IPS-11a (cell line): ENCODE data around the gene MUC5B.
"Not testable (repeated sequence)": the region's sequence is repeated elsewhere in the genome, so short reads cannot be mapped to it uniquely, and the experiment has no call there.

Source experiments
- H3K4me3 ChIP-seq: one replicate; pipeline ENCODE4 v1.5.1; 2013; ENCODE audit warnings: low read depth, low read length, control low read depth

Gene MUC5B

DNA sequence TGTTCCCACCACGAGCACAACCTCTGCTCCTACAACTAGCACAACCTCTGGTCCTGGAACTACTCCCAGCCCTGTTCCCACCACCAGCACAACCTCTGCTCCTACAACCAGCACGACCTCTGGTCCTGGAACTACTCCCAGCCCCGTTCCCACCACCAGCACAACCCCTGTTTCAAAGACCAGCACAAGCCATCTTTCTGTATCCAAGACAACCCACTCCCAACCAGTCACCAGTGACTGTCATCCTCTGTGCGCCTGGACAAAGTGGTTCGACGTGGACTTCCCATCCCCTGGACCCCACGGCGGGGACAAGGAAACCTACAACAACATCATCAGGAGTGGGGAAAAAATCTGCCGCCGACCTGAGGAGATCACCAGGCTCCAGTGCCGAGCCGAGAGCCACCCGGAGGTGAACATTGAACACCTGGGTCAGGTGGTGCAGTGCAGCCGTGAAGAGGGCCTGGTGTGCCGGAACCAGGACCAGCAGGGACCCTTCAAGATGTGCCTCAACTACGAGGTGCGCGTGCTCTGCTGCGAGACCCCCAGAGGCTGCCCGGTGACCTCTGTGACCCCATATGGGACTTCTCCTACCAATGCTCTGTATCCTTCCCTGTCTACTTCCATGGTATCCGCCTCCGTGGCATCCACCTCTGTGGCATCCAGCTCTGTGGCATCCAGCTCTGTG is 30.9 kb upstream of the MUC5B start:
- not testable (repeated sequence) for H3K4me3 ChIP-seq

DNA sequence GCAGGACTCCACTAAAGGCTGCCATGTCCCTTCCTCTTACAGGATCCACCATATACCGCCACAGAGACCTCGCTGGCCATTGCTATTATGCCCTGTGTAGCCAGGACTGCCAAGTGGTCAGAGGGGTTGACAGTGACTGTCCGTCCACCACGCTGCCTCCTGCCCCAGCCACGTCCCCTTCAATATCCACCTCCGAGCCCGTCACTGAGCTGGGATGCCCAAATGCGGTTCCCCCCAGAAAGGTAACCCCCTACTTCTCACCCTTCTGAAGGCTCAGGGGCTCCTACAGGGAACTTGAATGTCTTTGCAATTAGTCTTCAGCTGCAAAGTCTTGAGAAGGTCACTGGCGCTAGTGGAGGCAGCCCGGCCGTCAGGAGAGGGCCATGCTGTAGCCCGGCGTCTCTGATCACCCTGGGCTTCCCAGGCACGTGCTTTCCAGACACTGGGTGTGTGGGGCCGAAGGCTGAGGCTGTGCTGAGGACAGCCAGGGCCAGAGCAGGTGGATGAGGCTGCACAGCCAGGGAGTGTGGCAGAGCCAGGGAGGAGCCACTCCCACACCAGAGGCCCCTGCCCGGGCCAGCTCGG is 30.0 kb upstream of the MUC5B start:
- no peak overlapping the region for H3K4me3 ChIP-seq

DNA sequence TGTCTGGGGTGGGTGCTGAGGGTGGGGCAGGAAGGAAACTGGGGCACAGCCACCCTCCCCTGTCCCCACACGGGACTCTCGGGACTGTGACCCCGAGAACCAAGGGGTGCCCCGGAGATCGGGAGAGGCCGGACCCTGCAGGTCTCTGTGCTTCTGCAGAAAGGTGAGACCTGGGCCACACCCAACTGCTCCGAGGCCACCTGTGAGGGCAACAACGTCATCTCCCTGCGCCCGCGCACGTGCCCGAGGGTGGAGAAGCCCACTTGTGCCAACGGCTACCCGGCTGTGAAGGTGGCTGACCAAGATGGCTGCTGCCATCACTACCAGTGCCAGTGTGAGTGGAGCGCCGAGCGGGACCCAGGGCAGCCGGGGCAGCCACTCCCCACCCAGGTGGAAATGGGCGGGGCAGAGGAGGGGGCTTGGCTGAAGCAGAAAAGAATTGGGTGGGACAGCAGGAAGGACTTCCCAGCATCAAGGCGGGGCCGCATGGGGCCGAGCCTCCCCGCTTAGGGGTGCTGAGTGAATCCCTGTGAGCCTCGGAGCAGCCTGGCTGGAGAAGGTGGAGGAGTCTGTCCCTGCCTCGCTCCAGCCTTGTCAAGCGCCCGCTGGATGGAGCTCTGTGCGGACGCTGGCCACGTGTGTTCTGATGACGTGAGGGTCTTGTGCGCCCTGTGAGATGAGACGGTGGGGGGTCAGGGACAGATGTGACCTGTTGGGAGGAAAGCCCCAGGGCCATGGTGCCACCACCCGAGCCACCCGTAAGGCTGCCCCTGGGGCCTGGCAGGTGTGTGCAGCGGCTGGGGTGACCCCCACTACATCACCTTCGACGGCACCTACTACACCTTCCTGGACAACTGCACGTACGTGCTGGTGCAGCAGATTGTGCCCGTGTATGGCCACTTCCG is 29.3 kb upstream of the MUC5B start:
- no peak overlapping the region for H3K4me3 ChIP-seq

DNA sequence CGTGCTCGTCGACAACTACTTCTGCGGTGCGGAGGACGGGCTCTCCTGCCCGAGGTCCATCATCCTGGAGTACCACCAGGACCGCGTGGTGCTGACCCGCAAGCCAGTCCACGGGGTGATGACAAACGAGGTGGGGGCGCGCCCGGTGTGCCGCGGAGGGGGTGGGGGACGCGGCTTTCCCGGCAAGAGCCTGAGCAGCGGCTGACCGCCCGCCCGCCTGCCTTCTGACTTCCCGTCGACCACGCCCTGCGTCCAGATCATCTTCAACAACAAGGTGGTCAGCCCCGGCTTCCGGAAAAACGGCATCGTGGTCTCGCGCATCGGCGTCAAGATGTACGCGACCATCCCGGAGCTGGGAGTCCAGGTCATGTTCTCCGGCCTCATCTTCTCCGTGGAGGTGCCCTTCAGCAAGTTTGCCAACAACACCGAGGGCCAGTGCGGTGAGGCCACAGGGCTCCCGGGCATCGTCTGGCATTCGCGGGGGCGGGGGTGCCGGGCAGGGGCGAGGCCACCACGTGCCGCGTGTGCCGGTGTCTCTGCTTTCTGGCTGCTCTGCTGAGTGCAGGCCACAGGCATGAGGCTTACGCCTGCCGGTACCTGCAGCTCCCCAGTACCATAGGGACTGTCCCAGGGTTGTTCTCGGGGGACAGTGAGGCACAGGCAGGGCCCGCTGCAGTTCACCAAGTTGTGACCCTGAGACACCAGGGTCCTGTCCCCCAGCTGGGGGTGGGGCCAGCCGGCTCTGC is 28.5 kb upstream of the MUC5B start:
- no peak overlapping the region for H3K4me3 ChIP-seq

DNA sequence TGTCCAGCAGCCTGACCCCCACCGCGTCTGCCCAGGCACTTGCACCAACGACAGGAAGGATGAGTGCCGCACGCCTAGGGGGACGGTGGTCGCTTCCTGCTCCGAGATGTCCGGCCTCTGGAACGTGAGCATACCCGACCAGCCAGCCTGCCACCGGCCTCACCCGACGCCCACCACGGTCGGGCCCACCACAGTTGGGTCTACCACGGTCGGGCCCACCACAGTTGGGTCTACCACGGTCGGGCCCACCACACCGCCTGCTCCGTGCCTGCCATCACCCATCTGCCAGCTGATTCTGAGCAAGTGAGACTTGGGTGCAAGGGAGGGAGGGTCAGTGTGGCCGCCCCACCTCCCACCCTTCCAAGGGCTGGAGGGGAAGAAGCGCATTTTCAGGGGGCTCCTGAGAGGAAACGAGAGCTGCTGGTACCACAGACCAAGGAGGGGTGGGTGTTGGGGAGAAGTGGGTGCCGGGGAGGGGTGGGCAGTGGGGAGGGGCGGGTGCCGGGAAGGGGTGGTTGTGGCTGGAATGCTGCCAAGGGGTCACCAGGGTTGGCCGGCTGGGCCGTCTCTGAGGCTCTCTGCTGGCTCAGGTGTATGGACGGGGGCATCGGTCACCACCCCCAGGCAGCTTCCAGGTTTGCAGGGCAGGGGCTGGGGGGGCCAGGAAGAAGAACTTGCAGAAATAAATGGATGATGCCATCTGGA is 27.7 kb upstream of the MUC5B start:
- no peak overlapping the region for H3K4me3 ChIP-seq

DNA sequence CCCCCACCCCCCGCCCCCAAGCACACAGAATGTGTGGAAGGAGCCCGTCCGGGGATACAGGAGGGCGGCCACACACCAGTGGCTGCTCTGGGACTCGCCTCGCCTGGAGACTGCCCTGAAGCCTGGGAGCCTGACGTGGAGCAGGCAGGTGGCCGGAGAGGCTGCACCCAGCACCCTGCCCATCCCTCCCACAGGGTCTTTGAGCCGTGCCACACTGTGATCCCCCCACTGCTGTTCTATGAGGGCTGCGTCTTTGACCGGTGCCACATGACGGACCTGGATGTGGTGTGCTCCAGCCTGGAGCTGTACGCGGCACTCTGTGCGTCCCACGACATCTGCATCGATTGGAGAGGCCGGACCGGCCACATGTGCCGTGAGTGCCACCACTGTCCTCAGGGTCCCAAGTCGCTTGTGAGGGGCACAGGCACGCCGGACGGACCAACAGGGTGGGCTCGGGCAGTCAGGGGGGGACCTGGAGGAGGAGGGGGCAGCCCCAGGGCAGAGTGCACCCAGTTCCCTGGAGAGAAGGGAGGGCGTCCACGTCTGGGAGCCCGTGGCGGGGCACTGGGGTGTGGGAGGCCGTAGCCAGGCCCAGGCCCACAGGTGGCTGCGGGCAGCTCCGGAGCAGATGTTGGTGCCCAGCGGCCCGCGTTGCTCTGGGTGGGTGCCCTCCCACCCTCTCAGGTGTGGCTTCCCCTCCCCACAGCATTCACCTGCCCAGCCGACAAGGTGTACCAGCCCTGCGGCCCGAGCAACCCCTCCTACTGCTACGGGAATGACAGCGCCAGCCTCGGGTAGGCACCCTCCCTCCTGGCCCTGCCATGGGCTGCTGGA is 27.0 kb upstream of the MUC5B start:
- H3K4me3 ChIP-seq: no peak overlapping the region

DNA sequence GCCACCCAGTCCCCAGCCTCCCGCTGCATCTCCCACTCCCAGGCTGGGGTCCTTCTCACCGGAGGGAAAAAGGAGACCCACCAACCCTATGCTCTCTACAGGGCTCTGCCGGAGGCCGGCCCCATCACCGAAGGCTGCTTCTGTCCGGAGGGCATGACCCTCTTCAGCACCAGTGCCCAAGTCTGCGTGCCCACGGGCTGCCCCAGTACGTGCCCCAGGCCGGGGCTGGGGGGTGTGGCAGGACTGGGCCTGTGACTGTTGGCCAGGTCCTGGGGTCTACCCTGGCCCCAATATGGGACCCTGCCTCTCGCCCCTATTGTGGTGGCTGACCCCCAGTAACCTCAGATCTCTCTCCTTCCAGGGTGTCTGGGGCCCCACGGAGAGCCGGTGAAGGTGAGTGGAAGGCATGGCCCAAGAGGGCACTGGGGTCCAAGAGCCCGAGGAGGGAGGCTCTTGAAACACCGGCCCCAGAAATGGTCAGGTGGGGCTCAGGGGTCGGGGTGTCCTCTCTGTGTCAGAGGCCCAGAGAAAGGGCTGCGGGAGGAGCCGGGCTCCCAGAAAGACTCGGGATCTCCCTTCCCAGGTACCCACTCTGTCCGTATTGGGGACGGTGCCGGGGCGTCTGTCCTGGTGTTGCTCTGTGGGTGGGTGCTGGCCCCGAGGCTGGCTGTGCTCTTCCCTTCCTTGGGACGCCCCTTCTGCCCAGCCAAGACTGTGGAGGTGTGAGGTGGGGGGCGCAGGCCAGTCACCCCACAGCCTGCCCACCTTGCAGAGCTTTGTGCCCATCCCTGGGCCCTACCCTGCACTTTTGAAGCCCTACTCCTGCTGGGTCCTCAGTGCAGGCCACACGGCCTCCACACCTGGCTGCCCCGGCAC is 26.1 kb upstream of the MUC5B start:
- no peak overlapping the region for H3K4me3 ChIP-seq

DNA sequence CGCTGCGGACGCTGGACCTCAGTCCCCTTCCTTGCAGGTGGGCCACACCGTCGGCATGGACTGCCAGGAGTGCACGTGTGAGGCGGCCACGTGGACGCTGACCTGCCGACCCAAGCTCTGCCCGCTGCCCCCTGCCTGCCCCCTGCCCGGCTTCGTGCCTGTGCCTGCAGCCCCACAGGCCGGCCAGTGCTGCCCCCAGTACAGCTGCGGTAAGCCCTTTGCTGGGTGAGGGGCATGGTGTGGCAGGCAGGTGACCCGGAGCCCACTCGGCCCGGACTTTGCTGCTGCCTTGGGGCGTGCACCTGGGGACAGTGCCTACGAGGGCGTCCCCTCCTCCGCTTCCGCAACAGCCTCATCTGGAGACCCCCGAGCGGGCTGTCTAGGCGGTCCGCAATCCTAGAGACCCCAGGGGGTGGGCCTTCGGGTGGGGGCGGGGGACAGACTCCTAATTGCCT is 25.4 kb upstream of the MUC5B start:
- H3K4me3 ChIP-seq: no peak overlapping the region

DNA sequence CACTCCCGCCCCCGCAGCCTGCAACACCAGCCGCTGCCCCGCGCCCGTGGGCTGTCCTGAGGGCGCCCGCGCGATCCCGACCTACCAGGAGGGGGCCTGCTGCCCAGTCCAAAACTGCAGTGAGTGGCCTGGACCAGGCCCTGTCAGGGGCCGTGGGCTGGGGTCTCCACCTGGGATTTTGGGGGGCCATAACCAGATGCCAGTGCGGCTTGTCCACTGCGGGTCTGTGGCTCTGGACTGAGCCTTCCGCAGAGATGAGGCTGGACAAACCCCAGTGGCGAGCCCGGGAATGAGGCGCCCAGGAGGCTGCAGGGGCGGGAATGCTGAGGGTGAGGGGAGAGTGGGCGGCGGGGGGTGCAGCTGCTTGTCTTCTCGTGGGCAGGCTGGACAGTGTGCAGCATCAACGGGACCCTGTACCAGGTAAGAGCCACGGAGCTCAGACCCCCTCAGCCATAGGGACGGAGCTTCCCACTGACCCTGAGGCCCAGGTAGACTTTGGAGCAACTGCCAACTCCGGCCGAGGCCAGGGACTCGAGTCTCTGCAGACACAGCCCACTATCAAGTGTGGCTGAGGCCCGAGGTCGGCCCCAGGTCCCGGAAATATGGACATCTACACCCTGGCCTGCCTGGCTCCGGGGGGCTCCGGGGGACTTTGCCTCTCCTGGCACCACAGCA is 24.8 kb upstream of the MUC5B start:
- no peak overlapping the region for H3K4me3 ChIP-seq

DNA sequence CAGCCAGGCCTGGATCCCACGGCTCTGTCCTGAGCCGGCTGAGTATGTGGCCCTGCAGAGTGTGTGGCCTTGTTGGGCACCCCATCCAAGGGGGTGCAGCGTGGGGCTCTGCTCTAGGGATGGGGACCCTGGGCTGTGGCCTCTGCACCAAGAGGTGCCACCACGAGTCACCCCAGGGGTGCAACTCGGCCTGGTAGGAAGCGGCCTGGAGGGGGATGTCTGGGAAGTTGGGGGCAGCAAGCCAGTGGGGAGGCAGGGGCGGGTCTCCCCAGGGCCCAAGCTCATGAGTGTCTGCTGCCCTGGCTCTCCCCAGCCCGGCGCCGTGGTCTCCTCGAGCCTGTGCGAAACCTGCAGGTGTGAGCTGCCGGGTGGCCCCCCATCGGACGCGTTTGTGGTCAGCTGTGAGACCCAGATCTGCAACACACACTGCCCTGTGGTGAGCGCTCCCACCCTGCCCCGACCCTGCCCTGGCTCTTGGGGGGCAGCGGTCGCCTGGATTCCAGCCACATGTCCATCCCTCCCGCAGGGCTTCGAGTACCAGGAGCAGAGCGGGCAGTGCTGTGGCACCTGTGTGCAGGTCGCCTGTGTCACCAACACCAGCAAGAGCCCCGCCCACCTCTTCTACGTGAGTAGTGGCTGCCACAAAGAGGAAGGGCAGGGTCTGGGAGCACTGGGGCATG is 24.2 kb upstream of the MUC5B start:
- no peak overlapping the region for H3K4me3 ChIP-seq

DNA sequence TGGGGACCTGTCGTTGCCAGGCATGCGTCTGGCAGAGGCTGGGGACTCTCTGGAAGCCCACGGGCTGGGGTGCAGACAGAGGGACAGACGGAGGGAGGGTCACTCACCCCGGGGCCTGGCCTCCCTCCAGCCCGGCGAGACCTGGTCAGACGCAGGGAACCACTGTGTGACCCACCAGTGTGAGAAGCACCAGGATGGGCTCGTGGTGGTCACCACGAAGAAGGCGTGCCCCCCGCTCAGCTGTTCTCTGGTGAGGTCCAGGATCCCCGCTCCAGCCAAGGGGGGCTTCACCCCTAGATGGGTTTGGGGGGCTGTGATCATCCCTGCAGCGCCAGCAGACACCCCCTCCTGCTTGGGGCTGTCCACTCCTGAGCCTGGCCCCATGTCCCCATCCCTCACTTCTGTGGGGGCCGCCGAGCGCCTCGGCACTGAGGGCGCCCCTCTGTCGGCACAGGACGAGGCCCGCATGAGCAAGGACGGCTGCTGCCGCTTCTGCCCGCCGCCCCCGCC is 23.6 kb upstream of the MUC5B start:
- no peak overlapping the region for H3K4me3 ChIP-seq

DNA sequence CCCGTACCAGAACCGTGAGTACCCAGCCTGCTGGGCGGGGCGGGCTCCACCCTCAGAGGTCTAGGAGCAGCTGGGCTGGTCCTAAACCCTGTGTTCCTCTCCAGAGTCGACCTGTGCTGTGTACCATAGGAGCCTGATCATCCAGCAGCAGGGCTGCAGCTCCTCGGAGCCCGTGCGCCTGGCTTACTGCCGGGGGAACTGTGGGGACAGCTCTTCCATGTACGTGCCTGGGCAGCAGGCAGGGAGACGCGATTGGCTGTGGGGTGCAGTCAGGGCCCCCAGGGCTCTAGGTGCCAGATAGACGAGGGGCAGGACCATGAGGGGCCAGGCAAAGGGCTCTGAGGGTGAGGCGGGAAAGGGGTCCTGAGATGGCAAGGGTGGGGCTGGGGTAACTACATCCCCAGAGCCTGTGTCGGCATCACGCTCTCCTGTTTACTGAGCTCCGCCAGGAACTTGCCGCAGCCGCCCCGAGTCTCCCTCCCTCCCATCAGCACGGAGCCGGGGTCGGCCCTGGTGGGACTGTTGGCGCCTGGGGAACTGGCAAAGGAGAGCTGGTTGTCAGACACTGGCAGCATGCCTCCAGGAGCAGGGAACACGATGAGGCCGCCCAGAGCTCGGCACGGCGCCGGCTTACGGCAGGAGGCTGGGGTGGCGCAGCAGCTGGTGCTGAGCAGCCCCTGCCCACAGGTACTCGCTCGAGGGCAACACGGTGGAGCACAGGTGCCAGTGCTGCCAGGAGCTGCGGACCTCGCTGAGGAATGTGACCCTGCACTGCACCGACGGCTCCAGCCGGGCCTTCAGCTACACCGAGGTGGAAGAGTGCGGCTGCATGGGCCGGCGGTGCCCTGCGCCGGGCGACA is 22.9 kb upstream of the MUC5B start:
- no peak overlapping the region for H3K4me3 ChIP-seq

DNA sequence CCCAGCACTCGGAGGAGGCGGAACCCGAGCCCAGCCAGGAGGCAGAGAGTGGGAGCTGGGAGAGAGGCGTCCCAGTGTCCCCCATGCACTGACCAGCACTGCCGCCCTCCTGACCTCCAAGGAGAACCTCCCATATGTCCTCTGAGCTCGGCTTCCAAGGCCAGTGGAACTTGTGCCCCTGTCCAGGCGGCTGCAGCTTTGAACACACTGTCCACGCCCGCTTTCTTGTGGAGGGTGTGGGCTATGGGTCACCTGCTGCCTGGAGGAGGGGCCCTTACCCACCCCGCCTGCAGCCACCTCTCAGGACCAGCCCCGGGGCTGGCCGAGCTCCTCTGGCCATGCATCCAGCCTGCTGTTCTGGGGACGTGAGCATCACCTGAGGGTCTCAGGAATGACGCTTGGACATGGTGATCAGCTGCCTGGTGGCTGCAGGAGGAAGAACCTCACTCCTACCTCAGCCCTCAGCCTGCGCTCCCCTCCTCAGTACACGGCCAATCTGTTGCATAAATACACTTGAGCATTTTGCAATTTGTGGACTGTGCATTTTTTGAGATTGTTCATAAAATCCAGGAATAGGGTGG is 22.2 kb upstream of the MUC5B start:
- H3K4me3 ChIP-seq: no peak overlapping the region

DNA sequence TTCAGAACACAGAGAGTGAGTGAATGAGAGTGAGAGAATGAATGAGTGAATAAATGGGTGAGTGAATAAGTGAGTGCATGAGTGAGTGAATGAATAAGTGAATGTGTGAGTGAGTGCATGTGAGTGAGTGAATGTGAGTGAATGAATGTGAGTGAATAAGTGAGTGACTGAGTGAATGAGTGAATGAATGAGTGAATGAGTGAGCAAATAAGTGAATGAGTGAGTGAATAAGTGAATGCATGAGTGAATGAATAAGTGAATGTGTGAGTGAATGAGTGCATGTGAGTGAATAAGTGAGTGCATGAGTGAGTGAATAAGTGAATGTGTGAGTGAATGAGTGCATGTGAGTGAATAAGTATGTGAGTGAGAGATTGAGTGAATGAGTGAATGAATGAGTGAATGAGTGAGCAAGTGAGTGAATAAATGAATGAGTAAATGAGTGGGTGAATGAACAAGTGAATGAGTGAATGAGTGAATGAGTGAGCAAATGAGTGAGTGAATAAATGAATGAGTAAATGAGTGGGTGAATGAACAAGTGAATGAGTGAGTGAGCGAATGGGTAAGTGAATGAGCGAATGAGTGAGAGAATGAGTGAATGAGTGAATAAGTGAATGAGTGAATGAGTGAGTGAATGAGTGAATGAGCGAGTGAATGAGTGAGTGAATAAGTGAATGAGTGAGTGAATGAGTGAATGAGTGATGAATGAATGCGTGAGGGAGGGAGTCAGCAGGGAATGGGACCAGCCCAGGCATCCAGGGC is 21.3 kb upstream of the MUC5B start:
- no peak overlapping the region for H3K4me3 ChIP-seq

DNA sequence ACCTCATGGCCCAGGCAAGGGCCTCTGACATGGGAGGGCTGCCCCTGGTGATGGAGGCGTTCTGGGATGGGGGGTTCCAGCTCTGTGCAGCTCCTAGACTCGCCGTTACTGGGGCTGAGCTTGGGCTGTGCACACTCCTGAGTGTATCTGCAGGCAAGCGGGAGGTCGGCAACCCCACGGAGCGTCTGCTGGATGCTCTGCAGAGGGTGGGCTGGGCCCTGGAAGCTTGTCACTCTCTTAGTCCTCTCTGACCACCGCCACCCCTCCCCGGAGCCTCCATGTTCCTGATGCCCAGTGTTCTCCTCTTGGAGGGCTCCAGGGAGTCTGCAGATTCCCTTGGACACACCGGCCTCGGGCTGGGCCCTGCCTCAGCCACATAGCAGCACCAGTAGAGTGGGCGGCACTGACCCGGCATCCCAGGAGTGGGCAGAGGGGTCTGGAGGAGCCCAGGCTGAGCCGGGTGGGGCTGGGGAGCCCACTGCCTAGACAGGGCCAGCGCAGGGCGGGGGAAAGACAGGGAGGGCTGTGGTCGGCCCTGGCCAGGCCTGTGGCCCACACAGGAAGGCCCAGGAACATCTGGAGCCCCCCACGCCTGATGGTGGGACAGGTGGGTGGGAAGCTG is 20.6 kb upstream of the MUC5B start:
- no peak overlapping the region for H3K4me3 ChIP-seq
